Neural cell (in vitro differentiated cells): ENCODE measurements around the gene LRMDA.

ENCODE experiments used
- CTCF ChIP-seq: fragments of 450-650 bp; IDR thresholded peaks from 2 replicates; pipeline ENCODE4 v1.5.1; 2014; ENCODE audit warnings: antibody characterized with exemption, mild to moderate bottlenecking, moderate library complexity; ENCODE audit not compliant: poor library complexity, severe bottlenecking
- EZH2 ChIP-seq: fragments of 200-600, 300-800 bp; shearing (Covaris generic), sonication (generic); IDR thresholded peaks from 2 replicates; pipeline ENCODE4 v1.6.1; 2014; ENCODE audit warnings: antibody characterized with exemption, low read length, borderline replicate concordance, mild to moderate bottlenecking; ENCODE audit not compliant: insufficient read depth, poor library complexity, severe bottlenecking
- RAD21 ChIP-seq: fragments of 450-650 bp; conservative IDR thresholded peaks from 2 replicates; pipeline ENCODE4 v1.6.1; 2014; ENCODE audit warnings: antibody characterized with exemption, mild to moderate bottlenecking, moderate library complexity
- TF ChIP-seq, protein P1 (sequence below): IDR thresholded peaks from 2 replicates; pipeline ENCODE4 v1.6.1; 2012; ENCODE audit warnings: borderline replicate concordance

- TF ChIP-seq CTCF, result no peak
- no peak for TF ChIP-seq RAD21
- TF ChIP-seq, protein P1, sequence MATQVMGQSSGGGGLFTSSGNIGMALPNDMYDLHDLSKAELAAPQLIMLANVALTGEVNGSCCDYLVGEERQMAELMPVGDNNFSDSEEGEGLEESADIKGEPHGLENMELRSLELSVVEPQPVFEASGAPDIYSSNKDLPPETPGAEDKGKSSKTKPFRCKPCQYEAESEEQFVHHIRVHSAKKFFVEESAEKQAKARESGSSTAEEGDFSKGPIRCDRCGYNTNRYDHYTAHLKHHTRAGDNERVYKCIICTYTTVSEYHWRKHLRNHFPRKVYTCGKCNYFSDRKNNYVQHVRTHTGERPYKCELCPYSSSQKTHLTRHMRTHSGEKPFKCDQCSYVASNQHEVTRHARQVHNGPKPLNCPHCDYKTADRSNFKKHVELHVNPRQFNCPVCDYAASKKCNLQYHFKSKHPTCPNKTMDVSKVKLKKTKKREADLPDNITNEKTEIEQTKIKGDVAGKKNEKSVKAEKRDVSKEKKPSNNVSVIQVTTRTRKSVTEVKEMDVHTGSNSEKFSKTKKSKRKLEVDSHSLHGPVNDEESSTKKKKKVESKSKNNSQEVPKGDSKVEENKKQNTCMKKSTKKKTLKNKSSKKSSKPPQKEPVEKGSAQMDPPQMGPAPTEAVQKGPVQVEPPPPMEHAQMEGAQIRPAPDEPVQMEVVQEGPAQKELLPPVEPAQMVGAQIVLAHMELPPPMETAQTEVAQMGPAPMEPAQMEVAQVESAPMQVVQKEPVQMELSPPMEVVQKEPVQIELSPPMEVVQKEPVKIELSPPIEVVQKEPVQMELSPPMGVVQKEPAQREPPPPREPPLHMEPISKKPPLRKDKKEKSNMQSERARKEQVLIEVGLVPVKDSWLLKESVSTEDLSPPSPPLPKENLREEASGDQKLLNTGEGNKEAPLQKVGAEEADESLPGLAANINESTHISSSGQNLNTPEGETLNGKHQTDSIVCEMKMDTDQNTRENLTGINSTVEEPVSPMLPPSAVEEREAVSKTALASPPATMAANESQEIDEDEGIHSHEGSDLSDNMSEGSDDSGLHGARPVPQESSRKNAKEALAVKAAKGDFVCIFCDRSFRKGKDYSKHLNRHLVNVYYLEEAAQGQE, result no peak
- no peak for TF ChIP-seq EZH2
These were observed 901.9 kb downstream of the LRMDA start for GRCh38 chr10:76333326-76333725.
